Measurements from ENCODE around the gene KCNB1. TPM values are rescaled to one million over a fixed set of nuclear protein-coding genes. Genes with fewer than 3 reads are reported as not detected.

The KCNB1 gene
- total RNA-seq, 1 donor from 2014 or later = 0.98 TPM

DNA sequence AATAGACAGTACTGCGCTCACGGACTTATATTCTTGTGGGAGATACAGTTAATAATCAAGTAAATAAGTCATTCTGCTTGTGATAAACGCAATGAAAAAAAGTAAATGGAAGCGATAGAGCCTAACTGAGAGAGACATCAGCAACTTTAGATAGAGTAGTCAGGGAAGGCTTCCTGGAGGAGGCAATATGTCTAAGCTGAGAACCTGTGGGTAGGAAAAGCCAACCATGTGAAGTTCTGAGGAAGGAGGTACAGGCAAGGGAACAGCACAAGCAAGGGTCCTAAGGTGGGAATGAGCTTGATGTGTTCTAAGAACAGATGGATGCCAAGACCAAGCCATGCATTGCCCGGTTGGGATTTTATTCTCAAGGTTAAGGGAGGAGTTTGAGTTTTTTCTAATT lies 7.2 kb upstream of the KCNB1 start:
- H3K4me3 Mint-ChIP-seq (ENCODE audit: low read depth) = no peak overlapping the region
- peaks cover 50% of the 10 kb centered on the region for H3K27me3 Mint-ChIP-seq
- no peaks in the 10 kb centered on the region for H3K36me3 Mint-ChIP-seq (ENCODE audit: insufficient read depth)
- DNase-seq (ENCODE audit: low spot score, unreplicated experiment) = no peak
- TF ChIP-seq, protein P1, sequence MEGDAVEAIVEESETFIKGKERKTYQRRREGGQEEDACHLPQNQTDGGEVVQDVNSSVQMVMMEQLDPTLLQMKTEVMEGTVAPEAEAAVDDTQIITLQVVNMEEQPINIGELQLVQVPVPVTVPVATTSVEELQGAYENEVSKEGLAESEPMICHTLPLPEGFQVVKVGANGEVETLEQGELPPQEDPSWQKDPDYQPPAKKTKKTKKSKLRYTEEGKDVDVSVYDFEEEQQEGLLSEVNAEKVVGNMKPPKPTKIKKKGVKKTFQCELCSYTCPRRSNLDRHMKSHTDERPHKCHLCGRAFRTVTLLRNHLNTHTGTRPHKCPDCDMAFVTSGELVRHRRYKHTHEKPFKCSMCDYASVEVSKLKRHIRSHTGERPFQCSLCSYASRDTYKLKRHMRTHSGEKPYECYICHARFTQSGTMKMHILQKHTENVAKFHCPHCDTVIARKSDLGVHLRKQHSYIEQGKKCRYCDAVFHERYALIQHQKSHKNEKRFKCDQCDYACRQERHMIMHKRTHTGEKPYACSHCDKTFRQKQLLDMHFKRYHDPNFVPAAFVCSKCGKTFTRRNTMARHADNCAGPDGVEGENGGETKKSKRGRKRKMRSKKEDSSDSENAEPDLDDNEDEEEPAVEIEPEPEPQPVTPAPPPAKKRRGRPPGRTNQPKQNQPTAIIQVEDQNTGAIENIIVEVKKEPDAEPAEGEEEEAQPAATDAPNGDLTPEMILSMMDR (IDR thresholded peaks at IDR 0.05; ENCODE audit: unreplicated experiment) = no peak
- H3K27ac Mint-ChIP-seq = no peak overlapping the region
- H3K9me3 Mint-ChIP-seq (ENCODE audit: low read depth) = no peaks in the 10 kb centered on the region
- no peaks in the 10 kb centered on the region for H3K4me1 Mint-ChIP-seq (ENCODE audit: low read depth)

DNA sequence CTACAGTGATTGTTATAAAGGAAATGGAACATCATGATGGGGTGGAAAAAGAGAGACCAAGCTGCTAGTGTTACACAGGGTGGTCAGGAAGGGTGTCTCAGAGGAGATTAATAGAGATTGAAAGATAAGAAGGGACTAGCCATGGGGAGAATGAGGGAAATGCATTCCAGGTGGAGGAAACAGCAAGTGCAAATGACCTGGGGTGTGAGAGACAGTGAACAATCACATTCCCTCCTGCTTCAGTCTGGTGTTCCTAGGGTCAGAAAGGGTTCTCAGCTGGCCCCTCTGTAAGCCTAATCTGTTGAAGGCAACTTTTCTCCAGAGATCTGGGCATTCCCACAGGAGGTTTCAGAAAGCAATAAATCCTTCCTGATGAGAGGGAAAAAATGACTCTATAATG lies 3.6 kb upstream of the KCNB1 start:
- Mint-ChIP-seq H3K36me3 (ENCODE audit: insufficient read depth) (no peaks in the 10 kb centered on the region), H3K27me3 (peaks cover 67% of the 10 kb centered on the region), H3K4me3 (ENCODE audit: low read depth) (no peak overlapping the region), H3K4me1 (ENCODE audit: low read depth) (peaks cover 4% of the 10 kb centered on the region), H3K9me3 (ENCODE audit: low read depth) (no peaks in the 10 kb centered on the region), H3K27ac (no peak overlapping the region)
- DNase-seq (ENCODE audit: low spot score, unreplicated experiment) = no peak
- TF ChIP-seq, protein P1 (IDR thresholded peaks at IDR 0.05; ENCODE audit: unreplicated experiment) = no peak

GRCh38 chr20:49485563-49485962 lies 3.1 kb upstream of the KCNB1 start:
- H3K27ac Mint-ChIP-seq = no peak overlapping the region
- TF ChIP-seq, protein P1 (IDR thresholded peaks at IDR 0.05; ENCODE audit: unreplicated experiment) = no peak
- no peak for DNase-seq (ENCODE audit: low spot score, unreplicated experiment)
- H3K9me3 Mint-ChIP-seq (ENCODE audit: low read depth) = no peaks in the 10 kb centered on the region
- H3K36me3 Mint-ChIP-seq (ENCODE audit: insufficient read depth) = no peaks in the 10 kb centered on the region
- H3K4me3 Mint-ChIP-seq (ENCODE audit: low read depth) = no peak overlapping the region
- peaks cover 4% of the 10 kb centered on the region for H3K4me1 Mint-ChIP-seq (ENCODE audit: low read depth)
- H3K27me3 Mint-ChIP-seq = peaks cover 71% of the 10 kb centered on the region

GRCh38 chr20:49484180-49485140 lies 2.0 kb upstream of the KCNB1 start:
- Mint-ChIP-seq H3K27ac (no peak overlapping the region), H3K9me3 (ENCODE audit: low read depth) (no peaks in the 10 kb centered on the region), H3K36me3 (ENCODE audit: insufficient read depth) (no peaks in the 10 kb centered on the region), H3K4me3 (ENCODE audit: low read depth) (peak overlapping the region; percentile 80), H3K4me1 (ENCODE audit: low read depth) (peaks cover 9% of the 10 kb centered on the region), H3K27me3 (peaks cover 65% of the 10 kb centered on the region)
- TF ChIP-seq, protein P1 (IDR thresholded peaks at IDR 0.05; ENCODE audit: unreplicated experiment) = peak; percentile 87
- peak; percentile 81 for DNase-seq (ENCODE audit: low spot score, unreplicated experiment)

- TF ChIP-seq, protein P1 (IDR thresholded peaks at IDR 0.05; ENCODE audit: unreplicated experiment) = no peak
- no peak overlapping the region for H3K27ac Mint-ChIP-seq
- H3K27me3 Mint-ChIP-seq = peaks cover 58% of the 10 kb centered on the region
- peak overlapping the region; percentile 35 for H3K4me3 Mint-ChIP-seq (ENCODE audit: low read depth)
- H3K4me1 Mint-ChIP-seq (ENCODE audit: low read depth) = peaks cover 10% of the 10 kb centered on the region
- no peaks in the 10 kb centered on the region for H3K36me3 Mint-ChIP-seq (ENCODE audit: insufficient read depth)
- DNase-seq (ENCODE audit: low spot score, unreplicated experiment) = no peak
- no peaks in the 10 kb centered on the region for H3K9me3 Mint-ChIP-seq (ENCODE audit: low read depth)
Measured at GRCh38 chr20:49483696-49484123, 1.2 kb upstream of the KCNB1 start.

Measured in progenitor cell of endocrine pancreas (in vitro differentiated cells).